WTC11 (cell line): Measurements from ENCODE around the gene MAN2B1. TPM values are rescaled to one million over a fixed set of nuclear protein-coding genes. Genes with fewer than 3 reads are reported as not detected.
A peak's percentile ranks its signal among the peaks of the same experiment; 100 is the strongest.

Experiments used
- ATAC-seq: fragments of 200-7000 bp; cut with Tn5 transposase; 2 replicates; pipeline ENCODE4 v1.10.0; 2021; ENCODE audit warnings: mild to moderate bottlenecking, moderate library complexity
- CTCF ChIA-PET: fragments of 300-600 bp; sonication (Branson Sonifier 250); formaldehyde crosslinking; loops from one replicate; lab custom pipeline; 2021; ENCODE audit warnings: antibody characterized with exemption; lab: Charles Lee
- POLR2A ChIA-PET: fragments of 350-600 bp; sonication (Branson Sonifier 250); formaldehyde crosslinking; loops from one replicate; lab custom pipeline; 2021; ENCODE audit warnings: antibody characterized with exemption; lab: Charles Lee
- DNase-seq: peaks from one replicate; pipeline ENCODE4 v3.0.0; 2021; ENCODE audit warnings: low spot score
- H3K27ac Mint-ChIP-seq: 2 replicates; pipeline ENCODE4 v1.8.0; 2021; ENCODE audit warnings: mixed read lengths
- H3K27me3 Mint-ChIP-seq: 2 replicates; pipeline ENCODE4 v1.8.0; 2021; ENCODE audit warnings: low read depth, mild to moderate bottlenecking, moderate library complexity, mixed read lengths
- H3K36me3 Mint-ChIP-seq: 2 replicates; pipeline ENCODE4 v1.8.0; 2021; ENCODE audit warnings: mixed read lengths
- H3K4me1 Mint-ChIP-seq: 2 replicates; pipeline ENCODE4 v1.8.0; 2022; ENCODE audit warnings: mixed read lengths
- H3K4me3 Mint-ChIP-seq: 2 replicates; pipeline ENCODE4 v1.8.0; 2021; ENCODE audit warnings: mild to moderate bottlenecking, moderate library complexity, mixed read lengths
- H3K9me3 Mint-ChIP-seq: 2 replicates; pipeline ENCODE4 v1.8.0; 2021; ENCODE audit warnings: mixed read lengths
- CBFB ChIP-seq: sonication (generic); formaldehyde crosslinking; IDR thresholded peaks from 2 replicates; pipeline ENCODE4 v1.8.1; 2022; ENCODE audit warnings: mild to moderate bottlenecking, low read depth, missing genetic modification reagents
- CREB1 ChIP-seq: sonication (generic); formaldehyde crosslinking; IDR thresholded peaks from 2 replicates; pipeline ENCODE4 v1.8.0; 2023; ENCODE audit warnings: mild to moderate bottlenecking, missing genetic modification reagents
- ELF4 ChIP-seq: sonication (generic); formaldehyde crosslinking; IDR thresholded peaks from 2 replicates; pipeline ENCODE4 v1.8.1; 2022; ENCODE audit warnings: low read depth, mild to moderate bottlenecking, moderate library complexity, missing genetic modification reagents
- ESRRA ChIP-seq: sonication (generic); formaldehyde crosslinking; IDR thresholded peaks from 2 replicates; pipeline ENCODE4 v1.8.1; 2022; ENCODE audit warnings: mild to moderate bottlenecking, missing genetic modification reagents, borderline replicate concordance
- FOXK1 ChIP-seq: sonication (generic); formaldehyde crosslinking; IDR thresholded peaks from 2 replicates; pipeline ENCODE4 v1.8.0; 2022; ENCODE audit warnings: mild to moderate bottlenecking, moderate library complexity, missing genetic modification reagents
- FOXP1 ChIP-seq: sonication (generic); formaldehyde crosslinking; IDR thresholded peaks from 2 replicates; pipeline ENCODE4 v1.8.0; 2022; ENCODE audit warnings: missing genetic modification reagents, mild to moderate bottlenecking, moderate library complexity, borderline replicate concordance
- GABPB1 ChIP-seq: sonication (generic); formaldehyde crosslinking; IDR thresholded peaks from 2 replicates; pipeline ENCODE4 v1.8.1; 2023; ENCODE audit warnings: mild to moderate bottlenecking, missing genetic modification reagents
- IRF2 ChIP-seq: sonication (generic); formaldehyde crosslinking; IDR thresholded peaks from 2 replicates; pipeline ENCODE4 v1.8.0; 2022; ENCODE audit warnings: low read depth, missing genetic modification reagents, borderline replicate concordance
- JAZF1 ChIP-seq: fragments of 250-450 bp; sonication (Bioruptor Pico); IDR thresholded peaks from 2 replicates; pipeline ENCODE4 v1.9.0; 2021; ENCODE audit warnings: moderate library complexity, mild to moderate bottlenecking, inconsistent platforms
- KAT7 ChIP-seq: sonication (generic); formaldehyde crosslinking; IDR thresholded peaks from 2 replicates; pipeline ENCODE4 v1.8.1; 2023; ENCODE audit warnings: missing genetic modification reagents, mild to moderate bottlenecking, borderline replicate concordance
- MXD4 ChIP-seq: fragments of 250-450 bp; sonication (Bioruptor Pico); IDR thresholded peaks from 2 replicates; pipeline ENCODE4 v1.8.0; 2021; ENCODE audit warnings: mild to moderate bottlenecking, moderate library complexity, borderline replicate concordance
- NFATC4 ChIP-seq: fragments of 250-450 bp; sonication (Bioruptor Pico); IDR thresholded peaks from 2 replicates; pipeline ENCODE4 v1.9.0; 2021; ENCODE audit warnings: mild to moderate bottlenecking
- NR1H2 ChIP-seq: sonication (generic); formaldehyde crosslinking; IDR thresholded peaks from 2 replicates; pipeline ENCODE4 v1.9.0; 2021; ENCODE audit warnings: mild to moderate bottlenecking, moderate library complexity, missing genetic modification reagents
- NR2C2 ChIP-seq: sonication (generic); formaldehyde crosslinking; IDR thresholded peaks from 2 replicates; pipeline ENCODE4 v1.8.0; 2022; ENCODE audit warnings: mild to moderate bottlenecking, missing genetic modification reagents
- NR3C1 ChIP-seq: sonication (generic); formaldehyde crosslinking; conservative IDR thresholded peaks from 2 replicates; pipeline ENCODE4 v1.8.1; 2023; ENCODE audit warnings: low read depth, mild to moderate bottlenecking, missing genetic modification reagents
- OVOL2 ChIP-seq: fragments of 250-450 bp; sonication (Bioruptor Pico); IDR thresholded peaks from 2 replicates; pipeline ENCODE4 v1.9.0; 2021; ENCODE audit warnings: mild to moderate bottlenecking, borderline replicate concordance
- RELA ChIP-seq: sonication (generic); formaldehyde crosslinking; IDR thresholded peaks from 2 replicates; pipeline ENCODE4 v1.8.1; 2022; ENCODE audit warnings: missing genetic modification reagents, mild to moderate bottlenecking, borderline replicate concordance
- RORB ChIP-seq: fragments of 250-450 bp; sonication (Bioruptor Pico); IDR thresholded peaks from 2 replicates; pipeline ENCODE4 v1.9.0; 2021; ENCODE audit warnings: mild to moderate bottlenecking
- SMAD4 ChIP-seq: sonication (generic); formaldehyde crosslinking; IDR thresholded peaks from 2 replicates; pipeline ENCODE4 v1.8.0; 2022; ENCODE audit warnings: mild to moderate bottlenecking, missing genetic modification reagents
- SP1 ChIP-seq: sonication (generic); formaldehyde crosslinking; conservative IDR thresholded peaks from 2 replicates; pipeline ENCODE4 v1.8.1; 2022; ENCODE audit warnings: missing genetic modification reagents
- ZNF232 ChIP-seq: sonication (generic); formaldehyde crosslinking; IDR thresholded peaks from 2 replicates; pipeline ENCODE4 v1.8.0; 2022; ENCODE audit warnings: mild to moderate bottlenecking, missing genetic modification reagents
- ZNF423 ChIP-seq: fragments of 250-450 bp; sonication (Bioruptor Pico); IDR thresholded peaks from 2 replicates; pipeline ENCODE4 v2.1.2; 2022; ENCODE audit warnings: mild to moderate bottlenecking, moderate library complexity
- total RNA-seq: library from RNA; stranded (reverse); gene quantifications from 3 replicates; pipeline ENCODE4 v1.2.3, GENCODE V29; 2021
- TF ChIP-seq, protein P1 (sequence below): sonication (generic); formaldehyde crosslinking; IDR thresholded peaks from 2 replicates; pipeline ENCODE4 v1.8.1; 2023; ENCODE audit warnings: mild to moderate bottlenecking, missing genetic modification reagents
- TF ChIP-seq, protein P2 (sequence below): sonication (generic); formaldehyde crosslinking; IDR thresholded peaks from 2 replicates; pipeline ENCODE4 v1.8.1; 2022; ENCODE audit warnings: mild to moderate bottlenecking, missing genetic modification reagents, moderate library complexity, borderline replicate concordance
- TF ChIP-seq, protein P3 (sequence below): sonication (generic); formaldehyde crosslinking; IDR thresholded peaks from 2 replicates; pipeline ENCODE4 v1.8.0; 2023; ENCODE audit warnings: missing genetic modification reagents, mild to moderate bottlenecking, borderline replicate concordance
- TF ChIP-seq, protein P4 (sequence below): fragments of 250-450 bp; sonication (Bioruptor Pico); IDR thresholded peaks from 2 replicates; pipeline ENCODE4 v2.1.2; 2022; ENCODE audit warnings: mild to moderate bottlenecking, moderate library complexity
- TF ChIP-seq, protein P5 (sequence below): sonication (generic); formaldehyde crosslinking; IDR thresholded peaks from 2 replicates; pipeline ENCODE4 v1.8.0; 2022; ENCODE audit warnings: mild to moderate bottlenecking, missing genetic modification reagents
- TF ChIP-seq, protein P6 (sequence below): sonication (generic); formaldehyde crosslinking; IDR thresholded peaks from 2 replicates; pipeline ENCODE4 v1.8.1; 2023; ENCODE audit warnings: mild to moderate bottlenecking, missing genetic modification reagents

The MAN2B1 gene
- total RNA-seq, 1 experiment from 2014 or later = 73.4 TPM

DNA sequence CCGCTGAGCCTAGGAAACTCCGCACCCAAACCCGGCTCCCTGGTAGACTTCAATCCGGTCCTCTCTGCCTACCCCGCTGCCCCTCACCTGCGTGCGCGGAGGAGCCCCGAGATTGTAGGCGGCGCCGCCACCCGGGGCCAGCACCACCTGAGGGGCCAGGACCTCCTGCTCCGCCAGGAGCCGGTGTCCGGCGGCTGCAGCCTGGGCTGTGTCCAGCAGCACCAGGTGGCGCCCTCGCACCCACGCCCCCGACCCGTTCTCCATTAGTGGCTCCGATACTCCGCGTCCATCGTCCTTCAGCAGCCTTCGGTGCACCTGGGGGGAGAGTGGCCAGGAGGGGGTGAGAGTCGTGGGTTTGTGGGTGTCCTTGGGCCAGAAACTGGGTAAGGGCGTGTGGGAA lies 18.5 kb downstream of the MAN2B1 start:
- Mint-ChIP-seq H3K27ac (peak overlapping the region; percentile 64), H3K27me3 (peaks cover 11% of the 10 kb centered on the region), H3K9me3 (no peaks in the 10 kb centered on the region), H3K4me1 (peaks cover 11% of the 10 kb centered on the region), H3K4me3 (peak overlapping the region; percentile 76), H3K36me3 (peaks cover 6% of the 10 kb centered on the region)
- DNase-seq = peak; percentile 75
- peak; percentile 29 for ATAC-seq
- POLR2A ChIA-PET = interaction anchor here (1.1 to 1.2 kb wide), 2 partner anchors 18 to 37 kb away, joined by 3 to 6 read pairs; partner anchors contain the start of genes MAN2B1, WDR83, ZNF490 and ZNF791
- CTCF ChIA-PET = interaction anchor here (1.0 to 3.3 kb wide), 15 partner anchors 9 to 404 kb away, joined by 3 to 23 read pairs (median 6); partner anchors contain the start of genes DHPS, MAN2B1, WDR83 and ZNF490
- TF ChIP-seq NFATC4 (CRISPR knock-in tag) = no peak
- TF ChIP-seq GABPB1 (CRISPR knock-in tag) = no peak
- TF ChIP-seq ZNF232 (CRISPR knock-in tag) = no peak
- TF ChIP-seq SP1 (CRISPR knock-in tag) = 0 out of 2 replicates have a peak, but pooled peaks have one; percentile 22
- no peak for TF ChIP-seq NR3C1 (CRISPR knock-in tag)
- TF ChIP-seq, protein P1, sequence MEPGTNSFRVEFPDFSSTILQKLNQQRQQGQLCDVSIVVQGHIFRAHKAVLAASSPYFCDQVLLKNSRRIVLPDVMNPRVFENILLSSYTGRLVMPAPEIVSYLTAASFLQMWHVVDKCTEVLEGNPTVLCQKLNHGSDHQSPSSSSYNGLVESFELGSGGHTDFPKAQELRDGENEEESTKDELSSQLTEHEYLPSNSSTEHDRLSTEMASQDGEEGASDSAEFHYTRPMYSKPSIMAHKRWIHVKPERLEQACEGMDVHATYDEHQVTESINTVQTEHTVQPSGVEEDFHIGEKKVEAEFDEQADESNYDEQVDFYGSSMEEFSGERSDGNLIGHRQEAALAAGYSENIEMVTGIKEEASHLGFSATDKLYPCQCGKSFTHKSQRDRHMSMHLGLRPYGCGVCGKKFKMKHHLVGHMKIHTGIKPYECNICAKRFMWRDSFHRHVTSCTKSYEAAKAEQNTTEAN (CRISPR knock-in tag) = no peak
- TF ChIP-seq IRF2 (CRISPR knock-in tag) = no peak
- TF ChIP-seq, protein P2, sequence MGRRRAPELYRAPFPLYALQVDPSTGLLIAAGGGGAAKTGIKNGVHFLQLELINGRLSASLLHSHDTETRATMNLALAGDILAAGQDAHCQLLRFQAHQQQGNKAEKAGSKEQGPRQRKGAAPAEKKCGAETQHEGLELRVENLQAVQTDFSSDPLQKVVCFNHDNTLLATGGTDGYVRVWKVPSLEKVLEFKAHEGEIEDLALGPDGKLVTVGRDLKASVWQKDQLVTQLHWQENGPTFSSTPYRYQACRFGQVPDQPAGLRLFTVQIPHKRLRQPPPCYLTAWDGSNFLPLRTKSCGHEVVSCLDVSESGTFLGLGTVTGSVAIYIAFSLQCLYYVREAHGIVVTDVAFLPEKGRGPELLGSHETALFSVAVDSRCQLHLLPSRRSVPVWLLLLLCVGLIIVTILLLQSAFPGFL = no peak
- TF ChIP-seq NR1H2 = no peak
- TF ChIP-seq RELA (CRISPR knock-in tag) = 0 out of 2 replicates have a peak, but pooled peaks have one; percentile 34
- TF ChIP-seq, protein P3, sequence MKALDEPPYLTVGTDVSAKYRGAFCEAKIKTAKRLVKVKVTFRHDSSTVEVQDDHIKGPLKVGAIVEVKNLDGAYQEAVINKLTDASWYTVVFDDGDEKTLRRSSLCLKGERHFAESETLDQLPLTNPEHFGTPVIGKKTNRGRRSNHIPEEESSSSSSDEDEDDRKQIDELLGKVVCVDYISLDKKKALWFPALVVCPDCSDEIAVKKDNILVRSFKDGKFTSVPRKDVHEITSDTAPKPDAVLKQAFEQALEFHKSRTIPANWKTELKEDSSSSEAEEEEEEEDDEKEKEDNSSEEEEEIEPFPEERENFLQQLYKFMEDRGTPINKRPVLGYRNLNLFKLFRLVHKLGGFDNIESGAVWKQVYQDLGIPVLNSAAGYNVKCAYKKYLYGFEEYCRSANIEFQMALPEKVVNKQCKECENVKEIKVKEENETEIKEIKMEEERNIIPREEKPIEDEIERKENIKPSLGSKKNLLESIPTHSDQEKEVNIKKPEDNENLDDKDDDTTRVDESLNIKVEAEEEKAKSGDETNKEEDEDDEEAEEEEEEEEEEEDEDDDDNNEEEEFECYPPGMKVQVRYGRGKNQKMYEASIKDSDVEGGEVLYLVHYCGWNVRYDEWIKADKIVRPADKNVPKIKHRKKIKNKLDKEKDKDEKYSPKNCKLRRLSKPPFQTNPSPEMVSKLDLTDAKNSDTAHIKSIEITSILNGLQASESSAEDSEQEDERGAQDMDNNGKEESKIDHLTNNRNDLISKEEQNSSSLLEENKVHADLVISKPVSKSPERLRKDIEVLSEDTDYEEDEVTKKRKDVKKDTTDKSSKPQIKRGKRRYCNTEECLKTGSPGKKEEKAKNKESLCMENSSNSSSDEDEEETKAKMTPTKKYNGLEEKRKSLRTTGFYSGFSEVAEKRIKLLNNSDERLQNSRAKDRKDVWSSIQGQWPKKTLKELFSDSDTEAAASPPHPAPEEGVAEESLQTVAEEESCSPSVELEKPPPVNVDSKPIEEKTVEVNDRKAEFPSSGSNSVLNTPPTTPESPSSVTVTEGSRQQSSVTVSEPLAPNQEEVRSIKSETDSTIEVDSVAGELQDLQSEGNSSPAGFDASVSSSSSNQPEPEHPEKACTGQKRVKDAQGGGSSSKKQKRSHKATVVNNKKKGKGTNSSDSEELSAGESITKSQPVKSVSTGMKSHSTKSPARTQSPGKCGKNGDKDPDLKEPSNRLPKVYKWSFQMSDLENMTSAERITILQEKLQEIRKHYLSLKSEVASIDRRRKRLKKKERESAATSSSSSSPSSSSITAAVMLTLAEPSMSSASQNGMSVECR (CRISPR knock-in tag) = no peak
- peak; percentile 33; the same call in 1 of the 2 replicates for TF ChIP-seq FOXP1 (CRISPR knock-in tag)
- no peak for TF ChIP-seq OVOL2 (CRISPR knock-in tag)
- TF ChIP-seq, protein P4, sequence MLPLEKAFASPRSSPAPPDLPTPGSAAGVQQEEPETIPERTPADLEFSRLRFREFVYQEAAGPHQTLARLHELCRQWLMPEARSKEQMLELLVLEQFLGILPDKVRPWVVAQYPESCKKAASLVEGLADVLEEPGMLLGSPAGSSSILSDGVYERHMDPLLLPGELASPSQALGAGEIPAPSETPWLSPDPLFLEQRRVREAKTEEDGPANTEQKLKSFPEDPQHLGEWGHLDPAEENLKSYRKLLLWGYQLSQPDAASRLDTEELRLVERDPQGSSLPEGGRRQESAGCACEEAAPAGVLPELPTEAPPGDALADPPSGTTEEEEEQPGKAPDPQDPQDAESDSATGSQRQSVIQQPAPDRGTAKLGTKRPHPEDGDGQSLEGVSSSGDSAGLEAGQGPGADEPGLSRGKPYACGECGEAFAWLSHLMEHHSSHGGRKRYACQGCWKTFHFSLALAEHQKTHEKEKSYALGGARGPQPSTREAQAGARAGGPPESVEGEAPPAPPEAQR (CRISPR knock-in tag) = no peak
- TF ChIP-seq ZNF423 = peak; percentile 48; the same call in 1 of the 2 replicates
- TF ChIP-seq CBFB (CRISPR knock-in tag) = no peak
- no peak for TF ChIP-seq JAZF1 (CRISPR knock-in tag)
- peak; percentile 73 for TF ChIP-seq FOXK1 (CRISPR knock-in tag)
- TF ChIP-seq, protein P5, sequence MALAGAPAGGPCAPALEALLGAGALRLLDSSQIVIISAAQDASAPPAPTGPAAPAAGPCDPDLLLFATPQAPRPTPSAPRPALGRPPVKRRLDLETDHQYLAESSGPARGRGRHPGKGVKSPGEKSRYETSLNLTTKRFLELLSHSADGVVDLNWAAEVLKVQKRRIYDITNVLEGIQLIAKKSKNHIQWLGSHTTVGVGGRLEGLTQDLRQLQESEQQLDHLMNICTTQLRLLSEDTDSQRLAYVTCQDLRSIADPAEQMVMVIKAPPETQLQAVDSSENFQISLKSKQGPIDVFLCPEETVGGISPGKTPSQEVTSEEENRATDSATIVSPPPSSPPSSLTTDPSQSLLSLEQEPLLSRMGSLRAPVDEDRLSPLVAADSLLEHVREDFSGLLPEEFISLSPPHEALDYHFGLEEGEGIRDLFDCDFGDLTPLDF = no peak
- TF ChIP-seq ESRRA (CRISPR knock-in tag) = no peak
- no peak for TF ChIP-seq NR2C2 (CRISPR knock-in tag)
- no peak for TF ChIP-seq SMAD4 (CRISPR knock-in tag)
- TF ChIP-seq CREB1 = no peak
- no peak for TF ChIP-seq RORB (CRISPR knock-in tag)
- TF ChIP-seq KAT7 (CRISPR knock-in tag) = no peak
- TF ChIP-seq ELF4 = no peak
- TF ChIP-seq, protein P6, sequence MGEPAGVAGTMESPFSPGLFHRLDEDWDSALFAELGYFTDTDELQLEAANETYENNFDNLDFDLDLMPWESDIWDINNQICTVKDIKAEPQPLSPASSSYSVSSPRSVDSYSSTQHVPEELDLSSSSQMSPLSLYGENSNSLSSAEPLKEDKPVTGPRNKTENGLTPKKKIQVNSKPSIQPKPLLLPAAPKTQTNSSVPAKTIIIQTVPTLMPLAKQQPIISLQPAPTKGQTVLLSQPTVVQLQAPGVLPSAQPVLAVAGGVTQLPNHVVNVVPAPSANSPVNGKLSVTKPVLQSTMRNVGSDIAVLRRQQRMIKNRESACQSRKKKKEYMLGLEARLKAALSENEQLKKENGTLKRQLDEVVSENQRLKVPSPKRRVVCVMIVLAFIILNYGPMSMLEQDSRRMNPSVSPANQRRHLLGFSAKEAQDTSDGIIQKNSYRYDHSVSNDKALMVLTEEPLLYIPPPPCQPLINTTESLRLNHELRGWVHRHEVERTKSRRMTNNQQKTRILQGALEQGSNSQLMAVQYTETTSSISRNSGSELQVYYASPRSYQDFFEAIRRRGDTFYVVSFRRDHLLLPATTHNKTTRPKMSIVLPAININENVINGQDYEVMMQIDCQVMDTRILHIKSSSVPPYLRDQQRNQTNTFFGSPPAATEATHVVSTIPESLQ = no peak
- TF ChIP-seq MXD4 (CRISPR knock-in tag) = no peak
